ENCODE data around the gene PPA1. TPM values are rescaled to one million over a fixed set of nuclear protein-coding genes. Genes with fewer than 3 reads are reported as not detected.

Gene PPA1
- total RNA-seq, 8 experiments from 2014 or later = 113 to 213 (median 168) TPM

Other genes with a start within 250 kb of the PPA1 start
- 100 to 1,000 TPM in 1 of 8 experiments, 10 to 100 TPM in 5, 1 to 10 TPM in 2; 2.7 to 171 (median 77.5) TPM for gene MACROH2A2, start 180.6 kb downstream of the PPA1 start, total RNA-seq
- gene AIFM2, start 100.6 kb downstream of the PPA1 start, total RNA-seq = 1 to 10 TPM; 1.5 to 9.6 (median 4.2) TPM
- gene TYSND1, start 86.7 kb downstream of the PPA1 start, total RNA-seq = 10 to 100 TPM in 3 of 8 experiments, 1 to 10 TPM in 5; 5.2 to 15.9 (median 7.9) TPM
- 100 to 1,000 TPM in 2 of 8 experiments, 10 to 100 TPM in 6; 65.3 to 140 (median 79.2) TPM for gene SAR1A, start 62.9 kb downstream of the PPA1 start, total RNA-seq
- gene NPFFR1, start 50.6 kb upstream of the PPA1 start, total RNA-seq = under 1 TPM in 7 of 8 experiments, not detected in 1; 0.04 to 0.28 (median 0.09) TPM
- 10 to 100 TPM in 5 of 8 experiments, 1 to 10 TPM in 3; 4.5 to 23.0 (median 15.2) TPM for gene LRRC20, start 149.2 kb upstream of the PPA1 start, total RNA-seq
- gene EIF4EBP2, start 170.7 kb upstream of the PPA1 start, total RNA-seq = 10 to 100 TPM; 34.3 to 80.5 (median 42.3) TPM
- gene NODAL, start 208.3 kb upstream of the PPA1 start, total RNA-seq = 1 to 10 TPM in 4 of 8 experiments, under 1 TPM in 3, not detected in 1; 0.21 to 1.2 (median 1.0) TPM
- 10 to 100 TPM in 1 of 8 experiments, 1 to 10 TPM in 7; 1.4 to 15.9 (median 2.7) TPM for gene PALD1, start 245.3 kb upstream of the PPA1 start, total RNA-seq